Dedifferentiated amniotic fluid mesenchymal stem cell (primary cell): ENCODE results near the gene SH3PXD2B.

ENCODE experiments used
- DNase-seq: peaks from one replicate; pipeline ENCODE4 v3.0.0-alpha.2; 2016; ENCODE audit errors: extremely low spot score

SH3PXD2B gene

DNA sequence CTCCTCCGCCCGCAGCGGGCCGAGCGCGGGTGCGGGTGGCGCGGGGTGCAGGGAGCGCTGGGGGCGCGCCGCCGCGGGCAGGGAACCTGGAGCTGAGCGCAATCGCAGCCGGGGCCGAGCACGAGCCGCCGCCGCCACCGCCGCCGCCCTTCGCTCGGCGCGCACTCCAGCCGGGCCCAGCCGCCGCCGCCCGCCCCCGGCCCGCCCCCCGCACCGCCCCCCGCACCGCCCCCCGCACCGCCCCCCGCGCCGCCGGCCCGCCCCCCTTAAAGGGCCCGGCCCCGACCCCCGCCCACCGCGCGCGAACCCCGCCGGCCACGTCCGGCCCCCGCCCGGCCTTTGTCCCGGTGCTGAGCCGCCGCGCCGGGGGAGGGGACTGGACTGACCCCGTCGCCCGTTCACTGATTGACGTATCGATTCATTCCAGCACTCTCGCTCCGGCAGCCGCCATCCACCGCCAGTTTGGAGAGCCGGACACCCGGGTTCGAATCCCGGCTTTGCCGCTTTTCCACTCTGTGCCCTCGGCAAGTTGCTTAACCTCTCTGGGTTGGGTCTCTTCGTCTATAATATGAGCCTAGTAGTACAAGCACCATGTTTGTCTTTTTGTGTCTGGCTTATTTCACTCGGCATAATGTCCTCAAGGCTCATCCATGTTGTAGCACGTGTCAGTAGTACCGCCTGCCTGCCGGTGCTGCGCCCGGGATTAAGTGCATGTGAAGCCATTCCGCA lies at the start of gene SH3PXD2B:
TSS of gene SH3PXD2B (minus strand) at position 168 of the 729 bp plus-strand sequence. CDS start 173 bp downstream, outside the sequence.
- peak; percentile 47 for DNase-seq

DNA sequence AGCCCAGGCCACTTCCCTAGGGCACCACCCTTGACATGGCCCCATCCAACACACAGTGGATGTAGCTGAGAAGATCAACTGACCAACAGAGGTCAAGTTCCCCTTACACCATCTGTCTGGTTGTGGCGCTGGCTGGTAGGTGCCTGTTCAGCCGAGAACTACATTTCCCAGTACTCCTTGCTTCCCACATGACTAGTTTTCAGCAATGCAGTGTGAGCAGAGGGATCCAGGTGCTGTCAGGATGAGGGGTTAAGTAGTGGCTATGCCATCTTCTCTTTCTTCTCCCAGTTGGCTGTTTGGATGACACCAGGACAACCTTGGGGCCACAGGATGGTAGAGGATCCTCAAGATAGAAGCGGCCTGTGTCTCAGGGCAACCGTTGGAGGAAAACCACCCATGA lies 48.6 kb upstream of the SH3PXD2B start:
- no peak for DNase-seq

DNA sequence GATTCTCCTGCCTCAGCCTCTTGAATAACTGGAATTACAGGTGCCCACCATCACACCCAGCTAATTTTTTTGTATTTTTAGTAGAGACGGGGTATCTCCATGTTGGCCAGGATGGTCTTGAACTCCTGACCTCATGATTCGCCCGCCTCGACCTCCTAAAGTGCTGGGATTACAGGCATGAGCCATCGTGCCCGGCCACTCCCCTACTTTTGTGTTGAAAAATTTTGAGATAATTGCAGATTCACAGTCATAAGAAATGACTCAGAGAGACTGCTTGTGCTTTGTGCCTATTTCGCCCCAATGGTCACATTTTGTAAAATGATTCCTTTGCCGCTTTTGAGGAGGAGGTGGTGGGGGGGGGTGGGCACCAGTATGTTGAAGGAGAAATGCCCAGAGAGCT lies 48.1 kb upstream of the SH3PXD2B start:
- no peak for DNase-seq

DNA sequence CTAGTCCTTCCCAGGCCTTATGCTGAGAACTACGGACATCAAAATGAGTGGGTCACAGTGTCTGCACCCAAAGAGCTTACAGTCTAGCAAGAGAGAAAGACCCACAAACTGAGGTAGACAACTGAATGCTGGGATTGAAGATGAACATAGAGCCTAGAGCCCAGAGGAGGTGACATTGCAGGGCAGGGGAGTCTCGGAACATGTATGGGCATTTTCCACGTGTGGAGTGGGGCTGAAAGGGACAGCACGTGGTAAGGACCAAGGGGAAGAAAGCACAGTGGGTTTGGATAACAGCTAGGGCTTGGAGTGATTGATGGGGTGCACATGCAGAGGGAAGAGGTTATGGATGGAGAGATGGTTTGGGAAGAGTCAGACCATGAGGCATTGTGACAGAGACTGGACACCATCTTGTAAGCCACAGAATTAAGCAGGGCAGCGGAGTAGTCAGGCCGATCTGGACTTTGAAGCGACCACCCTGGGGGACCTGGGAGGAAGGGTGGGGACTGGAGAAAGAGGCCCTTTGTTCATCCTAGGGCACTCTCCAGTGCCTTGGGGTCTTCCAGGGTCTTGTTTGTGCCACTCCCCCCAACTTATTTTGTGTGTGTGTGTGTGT lies 47.5 kb upstream of the SH3PXD2B start:
- no peak for DNase-seq

DNA sequence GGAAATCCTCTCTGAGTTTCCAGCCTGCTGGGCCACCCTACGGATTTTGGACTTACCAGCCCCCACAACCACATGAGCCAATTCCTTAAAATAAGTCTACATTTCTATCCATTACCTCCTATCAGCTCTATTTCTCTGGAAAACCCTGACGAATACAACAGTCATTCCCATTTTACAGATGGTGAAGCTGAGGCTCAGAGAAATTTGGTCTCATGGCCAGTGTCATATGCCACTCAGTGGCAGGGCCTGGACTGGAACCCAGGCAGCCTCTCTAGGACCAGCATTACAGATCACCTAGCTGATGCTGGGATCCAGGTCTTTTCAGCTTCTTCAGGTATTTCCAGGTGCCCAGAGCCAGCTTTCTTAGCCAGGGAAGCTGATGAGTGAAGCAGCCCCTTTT lies 45.0 kb upstream of the SH3PXD2B start:
- no peak for DNase-seq

DNA sequence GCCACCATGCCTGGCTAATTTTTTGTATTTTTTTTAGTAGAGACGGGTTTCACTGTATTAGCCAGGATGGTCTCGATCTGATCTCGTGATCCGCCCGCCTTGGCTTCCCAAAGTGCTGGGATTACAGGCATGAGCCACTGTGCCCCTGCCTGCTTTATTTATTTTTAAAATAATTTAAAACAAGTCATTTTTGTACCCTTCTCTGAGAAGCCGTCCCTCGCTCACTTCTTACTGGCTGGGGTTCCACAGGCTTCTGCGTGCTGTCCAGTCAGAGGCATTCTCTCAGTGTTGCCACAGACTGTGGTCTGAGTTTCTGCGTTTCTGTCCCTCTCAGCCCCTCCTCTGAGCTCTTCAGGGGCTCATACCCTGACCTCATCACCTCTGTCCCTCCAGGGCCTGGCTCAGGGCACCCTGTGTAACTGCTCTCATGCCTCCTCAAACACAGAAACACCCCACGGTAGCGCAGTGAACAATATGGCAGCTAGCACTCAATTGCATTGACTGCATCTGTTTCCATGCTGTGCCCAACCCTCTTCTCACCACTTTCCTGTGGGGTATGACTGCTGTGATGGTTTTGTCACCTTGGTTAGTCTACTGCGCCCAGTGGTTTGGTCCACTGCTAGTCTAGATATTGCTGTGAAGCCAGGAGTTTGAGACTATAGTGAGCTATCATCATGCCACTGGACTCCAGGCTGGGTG lies 44.3 kb upstream of the SH3PXD2B start:
- DNase-seq, result no peak

DNA sequence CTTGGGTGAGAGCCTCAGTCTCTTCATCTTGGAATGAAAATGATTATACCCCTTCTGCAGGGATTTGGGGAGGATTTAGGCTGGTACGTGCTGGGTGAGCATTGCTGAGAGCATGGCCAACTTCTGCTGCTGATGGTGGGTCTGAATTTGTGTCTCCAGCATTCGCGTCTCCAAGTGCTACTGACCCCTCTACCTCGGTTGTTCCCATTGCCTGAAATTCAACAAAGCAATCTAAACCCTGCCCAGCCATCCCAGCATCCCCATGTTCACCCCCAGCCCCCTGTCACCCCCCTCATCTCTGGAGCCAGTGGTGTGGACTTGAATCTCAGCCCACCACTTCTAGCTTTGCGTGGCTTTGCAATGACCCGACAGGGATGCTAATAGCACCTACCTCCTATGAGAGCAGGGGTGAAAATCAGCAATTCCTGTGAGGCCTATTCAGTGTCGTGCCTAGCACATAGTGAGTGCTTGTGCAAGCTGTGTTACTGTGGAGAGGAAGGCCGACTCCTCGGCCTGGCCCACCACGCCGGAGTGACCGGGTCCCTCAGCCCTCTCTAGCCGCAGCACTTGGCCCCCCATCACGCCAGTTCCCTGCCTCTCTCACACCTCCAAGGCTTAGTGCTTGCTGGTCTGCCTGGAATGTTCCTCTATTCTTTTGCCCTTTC lies 43.4 kb upstream of the SH3PXD2B start:
- no peak for DNase-seq

DNA sequence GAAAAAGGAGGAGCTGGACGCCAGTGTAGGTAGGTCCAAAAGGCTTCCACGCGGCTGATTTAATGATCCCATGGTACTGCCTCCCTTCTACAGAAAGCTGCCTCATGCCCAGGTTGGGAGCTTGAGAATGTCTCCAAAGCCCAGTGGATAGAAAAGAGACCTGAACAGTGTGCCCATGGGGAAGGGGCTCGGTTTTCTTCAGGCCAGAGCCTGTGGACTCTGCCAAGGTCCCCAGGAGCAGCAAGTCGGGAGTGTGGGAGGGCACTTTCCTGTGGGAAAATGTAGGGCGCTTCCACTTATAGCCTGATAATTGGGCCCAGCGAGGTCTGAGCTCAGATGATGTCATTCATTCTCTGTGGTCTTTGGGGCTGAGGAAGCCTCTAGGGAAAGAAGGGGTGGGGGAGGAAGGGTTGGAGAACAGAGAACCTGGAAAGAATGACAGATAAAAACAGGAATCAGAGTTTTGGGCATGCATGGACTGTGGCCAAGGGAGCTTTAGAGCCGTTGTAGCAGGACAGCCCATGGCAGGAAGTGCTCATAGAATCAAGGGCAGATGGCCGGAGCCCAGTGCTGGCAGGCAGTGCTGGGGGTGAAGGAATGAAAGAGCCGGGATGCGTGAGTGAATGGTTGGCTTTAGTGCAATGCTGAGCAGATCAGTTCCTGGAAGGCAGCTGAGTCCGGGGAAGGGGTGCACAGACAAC lies 42.5 kb upstream of the SH3PXD2B start:
- DNase-seq, result peak; percentile 38

DNA sequence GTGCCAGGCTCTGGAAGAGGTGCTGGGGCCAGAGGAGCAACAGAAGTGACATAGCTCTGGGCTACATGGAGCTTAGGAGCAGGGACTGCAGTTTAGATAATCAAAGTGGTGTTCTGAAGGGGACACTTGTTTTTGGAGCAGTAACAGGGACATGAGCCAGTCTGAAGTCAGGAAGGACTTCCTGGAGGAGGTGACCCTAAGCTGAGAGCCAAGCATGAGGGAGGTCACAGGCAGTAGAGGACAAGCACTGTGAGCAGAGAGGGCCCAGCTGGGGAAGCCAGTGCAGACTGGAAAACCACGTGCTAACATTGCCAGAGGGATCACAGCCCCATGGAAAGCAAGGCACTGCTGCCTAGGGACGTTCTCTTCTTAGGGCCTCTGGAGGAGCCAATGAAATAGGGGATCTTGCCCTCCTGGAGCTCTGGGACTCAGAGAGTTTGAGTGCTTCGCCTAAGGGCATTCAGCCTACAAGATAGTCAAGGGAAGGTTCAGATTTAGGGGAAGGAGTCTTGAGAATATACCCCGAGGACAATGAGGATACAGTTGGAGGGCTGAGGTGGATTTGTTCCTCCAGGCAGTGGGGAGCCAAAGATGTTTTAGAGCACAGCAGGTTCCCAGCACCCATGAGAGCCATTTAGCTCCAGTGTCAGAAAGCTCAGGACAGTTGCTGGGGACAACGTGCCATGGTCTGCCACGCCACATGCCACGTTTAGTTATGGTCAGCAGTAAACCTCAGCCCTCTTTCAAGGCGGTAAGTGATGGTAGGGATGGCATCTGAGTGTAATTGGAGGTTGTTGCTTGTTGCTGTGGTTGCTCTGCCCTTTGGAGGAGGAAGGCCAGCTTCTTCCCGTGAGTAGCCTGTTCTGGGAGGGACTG lies 40.5 kb upstream of the SH3PXD2B start:
- DNase-seq, result no peak

DNA sequence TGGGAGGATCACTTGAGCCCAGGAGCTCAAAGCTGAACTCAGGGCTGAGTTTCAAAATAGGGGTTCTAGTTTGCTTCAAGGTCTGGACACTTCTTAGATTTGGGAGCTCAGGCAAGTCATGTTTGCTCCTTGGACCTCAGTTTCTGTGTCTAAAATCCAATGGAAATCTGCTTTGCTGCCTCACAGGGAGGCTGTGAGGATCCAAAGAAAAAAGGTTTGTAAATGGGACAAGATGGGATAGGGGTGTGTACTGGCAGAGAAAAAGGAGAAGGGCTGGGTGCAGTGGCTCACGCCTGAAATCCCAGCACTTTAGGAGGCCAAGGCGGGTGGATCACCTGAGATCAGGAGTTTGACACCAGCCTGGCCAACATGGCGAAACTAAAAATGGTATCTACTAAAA lies 39.6 kb upstream of the SH3PXD2B start:
- DNase-seq, result no peak

DNA sequence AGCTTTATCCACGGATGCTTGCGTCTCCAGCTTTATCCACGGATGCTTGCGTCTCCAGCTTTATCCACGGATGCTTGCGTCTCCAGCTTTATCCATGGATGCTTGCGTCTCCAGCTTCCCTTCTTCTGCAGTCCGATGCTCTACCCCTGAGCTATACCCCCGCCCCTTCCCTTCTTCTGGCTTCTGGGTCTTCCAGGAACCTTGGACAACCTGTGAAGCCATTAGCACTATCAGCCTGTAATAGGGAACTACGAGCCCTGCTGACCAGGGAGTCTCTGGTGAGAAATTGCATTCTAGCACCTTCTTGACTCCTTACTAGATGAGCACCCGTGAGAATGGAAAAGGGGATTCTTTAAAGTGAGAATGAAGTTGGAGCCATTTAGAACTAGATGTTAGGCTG lies 39.1 kb upstream of the SH3PXD2B start:
- DNase-seq, result no peak

DNA sequence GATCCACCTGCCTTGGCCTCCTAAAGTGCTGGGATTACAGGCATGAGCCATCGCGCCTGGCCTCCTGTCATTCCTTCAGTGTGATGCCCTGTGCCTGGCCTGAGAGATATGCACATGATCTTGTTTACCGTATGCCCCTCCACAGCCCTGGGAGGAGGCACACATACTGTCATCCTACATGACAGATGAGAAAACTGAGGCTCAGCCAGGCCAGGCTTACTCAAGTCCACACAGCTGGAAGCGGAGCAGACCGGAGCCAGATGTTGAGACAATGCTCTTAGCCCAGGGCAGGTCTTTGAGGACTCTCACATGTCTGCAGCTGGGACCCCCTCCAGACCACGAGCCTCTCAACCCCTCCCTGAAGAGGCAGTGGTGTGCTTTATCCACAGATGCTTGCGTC lies 38.7 kb upstream of the SH3PXD2B start:
- DNase-seq, result no peak

DNA sequence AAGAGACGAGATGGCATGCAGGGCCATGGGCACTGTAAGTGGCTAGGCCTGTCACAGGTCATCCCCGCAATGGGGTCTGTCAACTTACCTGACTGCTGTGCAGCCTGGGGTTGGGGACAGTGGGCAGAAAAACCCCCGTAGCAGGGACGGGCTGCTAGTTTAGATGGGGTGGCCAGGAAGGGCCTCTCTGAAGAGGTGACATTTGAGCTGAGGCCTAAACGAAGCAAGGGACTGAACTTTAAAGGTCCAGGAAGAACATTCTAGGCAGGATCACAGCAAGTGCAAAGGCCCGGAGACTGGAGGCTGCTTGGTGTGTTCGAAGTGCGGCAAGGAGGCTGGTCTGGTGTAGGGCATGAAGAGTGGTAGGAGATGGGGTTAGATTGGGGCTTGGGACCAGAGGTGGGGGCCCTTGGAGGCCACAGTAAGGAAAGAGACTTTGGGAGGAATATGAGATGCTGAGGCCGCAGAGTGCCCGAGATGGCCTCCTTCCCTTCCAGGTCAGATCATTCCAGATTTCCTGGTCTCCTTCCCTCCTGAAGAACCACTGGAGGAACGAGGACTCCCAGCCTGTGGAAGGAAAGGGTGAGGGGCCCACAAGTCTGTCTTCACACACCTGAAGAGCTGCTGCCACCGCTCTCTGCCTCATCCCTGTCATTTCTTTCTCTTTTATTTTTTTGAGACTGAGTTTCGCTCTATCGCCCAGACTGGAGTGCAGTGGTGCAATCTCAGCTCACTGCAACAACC lies 37.9 kb upstream of the SH3PXD2B start:
- DNase-seq, result no peak

DNA sequence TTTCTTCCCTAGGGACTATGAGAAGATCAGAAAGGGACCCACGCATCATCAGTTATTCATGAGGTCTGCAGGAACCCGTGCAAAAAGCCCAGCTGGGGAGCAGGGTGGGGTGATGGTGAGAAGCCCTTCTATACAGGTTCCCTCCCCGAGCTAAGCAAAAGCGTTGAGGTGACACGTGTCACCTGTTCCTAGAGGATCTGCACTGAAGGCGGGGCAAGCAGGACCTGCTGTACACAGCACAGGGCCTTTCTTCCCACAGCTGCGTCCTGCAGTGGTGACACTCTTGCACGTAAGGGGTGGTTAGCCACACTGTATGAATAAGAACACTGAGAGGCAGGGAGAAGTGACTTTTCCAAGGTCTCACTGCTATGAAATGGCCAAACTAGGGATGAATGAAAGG lies 37.2 kb upstream of the SH3PXD2B start:
- DNase-seq, result no peak

DNA sequence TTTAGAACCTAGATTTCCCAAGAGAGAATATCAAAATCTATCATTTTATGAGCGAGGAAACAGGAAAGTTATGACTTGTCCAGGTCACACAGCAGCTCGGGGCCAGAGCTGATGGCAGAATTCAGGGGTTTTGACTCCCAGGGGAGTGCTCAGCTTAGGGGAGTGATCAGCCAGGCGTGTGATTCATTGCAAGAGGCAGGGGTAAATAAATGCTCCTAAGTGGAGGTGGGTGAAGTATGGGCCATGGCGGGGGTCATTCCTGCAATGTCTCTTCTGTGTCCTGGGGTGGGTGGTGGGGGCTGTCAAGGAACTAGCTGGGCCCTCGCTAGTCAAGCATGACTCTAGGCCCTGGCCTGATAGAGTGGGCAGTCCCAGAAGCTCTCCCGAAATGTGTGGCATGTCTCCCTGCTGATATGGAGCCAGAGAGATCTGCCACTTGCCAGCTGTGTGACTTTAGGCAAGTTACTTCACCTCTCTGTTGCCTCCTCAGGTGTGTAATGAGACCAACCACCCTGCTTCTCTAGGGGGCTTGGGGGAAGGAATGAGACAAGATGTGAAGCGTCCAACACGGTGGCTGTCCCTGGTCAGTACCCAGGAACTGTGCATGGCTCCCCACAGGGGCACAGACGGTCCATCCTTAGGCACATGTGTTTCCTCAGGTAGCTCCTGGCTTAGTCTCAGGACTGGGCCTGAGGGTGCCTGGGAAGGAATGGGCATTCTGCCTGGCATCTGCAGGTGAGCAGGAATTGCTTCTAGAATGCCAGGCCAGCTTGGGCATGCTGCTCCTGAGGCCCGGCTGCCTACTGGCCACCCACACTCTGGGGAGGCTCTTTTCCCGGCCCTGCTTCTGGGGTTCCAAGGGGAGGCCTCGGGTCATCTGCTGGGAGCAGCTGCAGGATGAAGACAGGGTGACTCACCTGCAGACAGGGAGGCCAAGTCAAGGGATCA lies 36.5 kb upstream of the SH3PXD2B start:
- no peak for DNase-seq

DNA sequence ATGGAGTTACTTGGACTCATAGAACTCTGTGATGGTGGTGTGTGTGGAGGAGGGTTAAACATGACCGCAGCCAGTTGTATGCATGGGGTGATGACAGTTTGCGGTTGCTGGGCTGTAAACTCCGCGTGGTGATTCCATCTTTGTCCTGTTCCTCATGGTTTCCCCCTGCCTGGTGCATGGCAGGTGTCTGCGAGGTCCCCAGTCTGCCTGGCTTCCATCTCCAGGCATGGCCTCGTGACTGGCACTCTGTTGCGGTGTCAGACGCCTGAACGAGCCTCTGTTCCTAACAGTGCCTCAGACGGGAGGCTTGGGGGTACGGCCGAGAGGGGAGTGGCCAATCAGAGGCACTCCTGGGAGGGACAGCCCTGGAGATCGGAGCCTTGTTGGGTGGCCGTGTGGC lies 33.9 kb upstream of the SH3PXD2B start:
- no peak for DNase-seq

DNA sequence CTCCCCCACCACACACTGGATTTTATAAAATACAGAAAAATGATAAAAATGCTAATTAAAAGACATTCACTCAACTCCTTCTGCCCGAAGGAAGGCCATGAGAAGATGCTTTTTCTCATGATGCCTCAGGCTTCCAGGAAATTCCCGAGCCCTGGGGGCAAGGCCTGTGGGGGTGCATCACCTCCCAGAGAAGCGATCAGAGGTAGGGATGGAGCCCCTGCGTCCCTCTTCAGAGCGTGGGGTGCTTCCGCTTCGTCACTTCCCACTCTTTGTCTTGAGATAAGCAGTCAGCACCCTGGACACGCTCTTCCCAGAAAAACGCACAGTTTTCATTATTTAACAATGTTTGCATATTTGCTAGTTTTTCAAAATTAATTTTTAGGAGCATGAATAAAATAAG lies 33.3 kb upstream of the SH3PXD2B start:
- DNase-seq, result no peak

DNA sequence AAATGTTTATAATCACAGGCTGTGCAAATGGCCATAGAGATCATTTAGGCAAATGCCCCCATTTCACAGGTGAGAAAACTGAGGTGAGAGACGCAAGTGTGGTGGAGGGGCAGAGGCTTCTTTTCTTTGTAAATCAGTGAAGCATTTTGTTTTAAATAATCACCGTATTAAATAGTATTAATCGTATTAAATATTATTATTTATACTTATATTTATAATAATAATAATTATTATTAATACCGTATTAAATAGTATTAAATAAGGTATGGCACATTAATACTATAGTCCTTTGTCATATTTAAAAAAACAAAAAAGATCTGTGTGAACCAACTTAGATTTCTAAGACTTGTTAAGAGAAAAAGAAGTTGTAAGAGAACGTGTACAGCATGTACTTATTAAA lies 32.6 kb upstream of the SH3PXD2B start:
- no peak for DNase-seq

DNA sequence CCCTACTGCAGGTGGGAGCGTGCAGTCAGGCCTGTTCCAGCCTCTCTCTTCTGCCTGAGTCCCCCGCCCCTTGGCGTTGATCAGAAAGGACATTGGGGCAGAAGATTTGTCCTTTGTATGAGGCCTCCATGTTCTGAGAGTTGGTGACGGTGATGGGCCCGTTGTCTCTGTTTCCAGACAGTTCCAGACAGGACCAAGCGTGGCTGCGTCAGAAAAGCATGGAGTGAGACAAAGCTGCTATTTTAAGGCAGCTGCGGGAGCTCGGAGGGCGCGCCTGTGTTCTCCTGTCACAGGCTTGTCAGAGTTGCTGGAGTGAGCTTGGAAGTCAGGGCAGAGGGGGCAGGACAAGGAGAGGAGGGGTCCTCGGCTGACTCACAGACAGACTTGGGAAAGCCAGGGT lies 32.1 kb upstream of the SH3PXD2B start:
- no peak for DNase-seq
